SK-N-SH (cell line): ENCODE data around the gene LYRM2. TPM values are rescaled to one million over a fixed set of nuclear protein-coding genes. Genes with fewer than 3 reads are reported as not detected.

Experiments used
- CTCF ChIA-PET: fragments of 300-600, 350-600 bp; formaldehyde crosslinking; extraction: SDS; loops from one replicate; lab custom pipeline; 2021; lab: Yijun Ruan, JAX
- POLR2A ChIA-PET: fragments of 350-600 bp; sonication (Branson Sonifier 250); formaldehyde crosslinking; extraction: SDS; loops from one replicate; lab custom pipeline; 2020; ENCODE audit warnings: antibody characterized with exemption, inconsistent platforms; lab: Yijun Ruan, JAX
- DNase-seq: peaks from one replicate; pipeline ENCODE4 v3.0.0; 2012
- H2AFZ ChIP-seq: fragments of 200-600 bp; sonication (generic); 2 replicates; pipeline ENCODE4 v1.8.1; 2016; ENCODE audit warnings: antibody characterized with exemption, mild to moderate bottlenecking, low read depth
- H3F3A ChIP-seq: fragments of 200-600 bp; sonication (generic); replicated peaks from 2 replicates; pipeline ENCODE3; 2016; ENCODE audit warnings: antibody characterized with exemption, mild to moderate bottlenecking; ENCODE audit not compliant: insufficient read depth
- H3K27ac ChIP-seq, 2 experiments: fragments of 200-500 bp in 1 of 2; fragments of 200-600 bp in 1 of 2; sonication (Bioruptor generic) in 1 of 2; sonication (generic), shearing (Covaris generic) in 1 of 2; 2 replicates each; pipeline versions ENCODE4 v1.5.1 to v1.6.1; 2014 to 2016; ENCODE audit warnings: low read depth in 2 of 2, inconsistent platforms in 1 of 2, low read length in 1 of 2, mild to moderate bottlenecking in 1 of 2, mixed read lengths in 1 of 2
- H3K27me3 ChIP-seq: fragments of 200-600 bp; sonication (generic), shearing (Covaris generic); 2 replicates; pipeline ENCODE4 v1.6.1; 2016; ENCODE audit warnings: mixed run types; ENCODE audit not compliant: insufficient read depth
- H3K36me3 ChIP-seq, 2 experiments: fragments of 200-500 bp in 1 of 2; fragments of 200-600 bp in 1 of 2; sonication (Bioruptor generic) in 1 of 2; sonication (generic) in 1 of 2; replicated peaks in 1 of 2; 2 replicates each; pipeline versions ENCODE3 to v1.5.1; 2014 to 2016; ENCODE audit warnings: low read length in 1 of 2, mild to moderate bottlenecking in 1 of 2; ENCODE audit not compliant: insufficient read depth in 2 of 2, control insufficient read depth in 1 of 2
- H3K4me1 ChIP-seq, 2 experiments: fragments of 200-500 bp in 1 of 2; fragments of 200-600 bp in 1 of 2; sonication (Bioruptor generic) in 1 of 2; sonication (generic), shearing (Covaris generic) in 1 of 2; 2 replicates each; pipeline versions ENCODE4 v1.5.1 to v1.6.1; 2014 to 2016; ENCODE audit warnings: low read depth in 1 of 2, low read length in 1 of 2, mixed run types in 1 of 2; ENCODE audit not compliant: insufficient read depth in 2 of 2, control insufficient read depth in 1 of 2
- H3K4me2 ChIP-seq: fragments of 200-600 bp; sonication (generic), shearing (Covaris generic); 2 replicates; pipeline ENCODE4 v1.6.1; 2017; ENCODE audit warnings: mixed run types
- H3K4me3 ChIP-seq, 2 experiments: fragments of 200-500 bp in 1 of 2; fragments of 200-600 bp in 1 of 2; sonication (Bioruptor generic) in 1 of 2; sonication (generic), shearing (Covaris generic) in 1 of 2; 2 replicates each; pipeline versions ENCODE4 v1.5.1 to v1.8.1; 2014 to 2016; ENCODE audit warnings: low read depth in 2 of 2, inconsistent platforms in 1 of 2, low read length in 1 of 2, mild to moderate bottlenecking in 1 of 2, mixed read lengths in 1 of 2, moderate library complexity in 1 of 2
- H3K79me2 ChIP-seq: fragments of 200-600 bp; sonication (generic); 2 replicates; pipeline ENCODE4 v1.8.1; 2017; ENCODE audit warnings: mild to moderate bottlenecking; ENCODE audit not compliant: insufficient read depth
- H3K9ac ChIP-seq: fragments of 200-600 bp; sonication (generic); 2 replicates; pipeline ENCODE4 v1.6.1; 2017; ENCODE audit warnings: mixed run types
- H3K9me2 ChIP-seq: fragments of 200-600 bp; sonication (generic); 2 replicates; pipeline ENCODE4 v1.6.1; 2017; ENCODE audit warnings: mixed run types
- H3K9me3 ChIP-seq: fragments of 200-600 bp; sonication (generic); 2 replicates; pipeline ENCODE4 v1.6.1; 2017; ENCODE audit warnings: mixed run types, mild to moderate bottlenecking, moderate library complexity
- H4K20me1 ChIP-seq: fragments of 200-600 bp; sonication (generic); 2 replicates; pipeline ENCODE4 v1.6.1; 2017; ENCODE audit warnings: mild to moderate bottlenecking, mixed run types; ENCODE audit not compliant: insufficient read depth
- FOXJ3 ChIP-seq: sonication (generic); formaldehyde crosslinking; IDR thresholded peaks from 2 replicates; pipeline ENCODE4 v1.5.1; 2020; ENCODE audit warnings: mild to moderate bottlenecking, missing genetic modification reagents
- FOXM1 ChIP-seq: IDR thresholded peaks from 2 replicates; pipeline ENCODE4 v1.4.0; 2012; ENCODE audit warnings: low read depth, mild to moderate bottlenecking
- GABPA ChIP-seq: IDR thresholded peaks from 2 replicates; pipeline ENCODE4 v1.4.0; 2012; ENCODE audit warnings: low read depth, mild to moderate bottlenecking
- GATA2 ChIP-seq: sonication (generic); formaldehyde crosslinking; IDR thresholded peaks from 2 replicates; pipeline ENCODE4 v1.5.0; 2020; ENCODE audit warnings: mild to moderate bottlenecking, missing genetic modification reagents
- JUND ChIP-seq: IDR thresholded peaks from 2 replicates; pipeline ENCODE4 v1.4.0; 2012
- MEF2A ChIP-seq: IDR thresholded peaks from 2 replicates; pipeline ENCODE4 v1.4.0; 2012; ENCODE audit warnings: low read depth, borderline replicate concordance
- MXI1 ChIP-seq: IDR thresholded peaks from 2 replicates; pipeline ENCODE4 v1.6.1; 2012; ENCODE audit warnings: mild to moderate bottlenecking, low read depth, low read length, improper control_type of control experiment
- NRF1 ChIP-seq: IDR thresholded peaks from 2 replicates; pipeline ENCODE4 v1.6.1; 2012; ENCODE audit warnings: low read depth, mild to moderate bottlenecking, low read length
- POLR2AphosphoS5 ChIP-seq: IDR thresholded peaks from 2 replicates; pipeline ENCODE4 v1.6.1; 2012; ENCODE audit warnings: low read depth, low read length
- RAD21 ChIP-seq: IDR thresholded peaks from 2 replicates; pipeline ENCODE4 v1.6.1; 2012; ENCODE audit warnings: mild to moderate bottlenecking, low read length
- RFX5 ChIP-seq: IDR thresholded peaks from 2 replicates; pipeline ENCODE4 v1.6.1; 2012; ENCODE audit warnings: mild to moderate bottlenecking, improper control_type of control experiment, low read length
- RXRA ChIP-seq: IDR thresholded peaks from 2 replicates; pipeline ENCODE4 v1.4.0; 2012; ENCODE audit warnings: low read depth, mild to moderate bottlenecking, borderline replicate concordance
- SIN3A ChIP-seq: IDR thresholded peaks from 2 replicates; pipeline ENCODE4 v1.6.1; 2012; ENCODE audit warnings: low read depth, mild to moderate bottlenecking, low read length, moderate library complexity, borderline replicate concordance
- TCF12 ChIP-seq: IDR thresholded peaks from 2 replicates; pipeline ENCODE4 v1.4.0; 2012
- TEAD4 ChIP-seq: IDR thresholded peaks from 2 replicates; pipeline ENCODE4 v1.4.0; 2012; ENCODE audit warnings: mild to moderate bottlenecking, borderline replicate concordance; ENCODE audit not compliant: insufficient read depth
- YY1 ChIP-seq: IDR thresholded peaks from 2 replicates; pipeline ENCODE4 v1.4.0; 2012; ENCODE audit warnings: low read depth, mild to moderate bottlenecking
- WGBS: methylation state at CpG from one replicate; pipeline ENCODE4 v1.1.6; 2017; ENCODE audit warnings: low lambda C conversion rate; 5-methylcytosine and 5-hydroxymethylcytosine counted together
- polyA plus RNA-seq, 3 experiments: library from polyadenylated mRNA; depleted of rRNA; stranded (reverse); fragments of >200 nt; gene quantifications; 2 replicates each; pipeline ENCODE4 v1.2.3, GENCODE V29; 2012
- TF ChIP-seq, protein P1 (sequence below): IDR thresholded peaks from 2 replicates; pipeline ENCODE4; 2012
- TF ChIP-seq, protein P2 (sequence below): fragments of 200-600 bp; sonication (generic); IDR thresholded peaks from 2 replicates; pipeline ENCODE4 v1.6.1; 2017; ENCODE audit warnings: antibody characterized with exemption, mild to moderate bottlenecking, moderate library complexity
- TF ChIP-seq, protein P3 (sequence below): IDR thresholded peaks from 2 replicates; pipeline ENCODE4 v1.4.0; 2012; ENCODE audit warnings: low read depth, borderline replicate concordance
- TF ChIP-seq, protein P4 (sequence below): IDR thresholded peaks from 2 replicates; pipeline ENCODE4 v1.6.1; 2012; ENCODE audit warnings: mild to moderate bottlenecking, low read depth, low read length, moderate library complexity

LYRM2 gene
- polyA plus RNA-seq, 1 of the 3 experiments (the other 2 are of a cell fraction): 14.5 TPM

GRCh38 chr6:89591745-89592144 is 46.8 kb downstream of the LYRM2 start:
- Histone ChIP-seq H4K20me1 (no peaks in the 10 kb centered on the region), H3K9me3 (no peaks in the 10 kb centered on the region), H3K4me3 (no peak overlapping the region), H3K9ac (no peak overlapping the region), H3K79me2 (no peaks in the 10 kb centered on the region), H3K36me3 (no peaks in the 10 kb centered on the region), H3K4me1 (no peaks in the 10 kb centered on the region), H3F3A (no peaks in the 10 kb centered on the region), H3K4me2 (no peak overlapping the region), H3K27me3 (no peaks in the 10 kb centered on the region), H3K27ac (no peak overlapping the region), H3K9me2 (no peaks in the 10 kb centered on the region), H2AFZ (no peak overlapping the region)
- no peak for DNase-seq
- TF ChIP-seq POLR2AphosphoS5 (no peak), FOXJ3 (CRISPR knock-in tag) (no peak), JUND (no peak), GABPA (no peak), RXRA (no peak), MEF2A (no peak), SIN3A (no peak), FOXM1 (no peak), TCF12 (no peak), RFX5 (no peak), TEAD4 (no peak), NRF1 (no peak), YY1 (no peak), RAD21 (no peak), MXI1 (no peak), GATA2 (CRISPR knock-in tag) (no peak)
- TF ChIP-seq, protein P1, sequence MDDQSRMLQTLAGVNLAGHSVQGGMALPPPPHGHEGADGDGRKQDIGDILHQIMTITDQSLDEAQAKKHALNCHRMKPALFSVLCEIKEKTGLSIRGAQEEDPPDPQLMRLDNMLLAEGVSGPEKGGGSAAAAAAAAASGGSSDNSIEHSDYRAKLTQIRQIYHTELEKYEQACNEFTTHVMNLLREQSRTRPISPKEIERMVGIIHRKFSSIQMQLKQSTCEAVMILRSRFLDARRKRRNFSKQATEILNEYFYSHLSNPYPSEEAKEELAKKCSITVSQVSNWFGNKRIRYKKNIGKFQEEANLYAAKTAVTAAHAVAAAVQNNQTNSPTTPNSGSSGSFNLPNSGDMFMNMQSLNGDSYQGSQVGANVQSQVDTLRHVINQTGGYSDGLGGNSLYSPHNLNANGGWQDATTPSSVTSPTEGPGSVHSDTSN: no peak
- TF ChIP-seq, protein P2, sequence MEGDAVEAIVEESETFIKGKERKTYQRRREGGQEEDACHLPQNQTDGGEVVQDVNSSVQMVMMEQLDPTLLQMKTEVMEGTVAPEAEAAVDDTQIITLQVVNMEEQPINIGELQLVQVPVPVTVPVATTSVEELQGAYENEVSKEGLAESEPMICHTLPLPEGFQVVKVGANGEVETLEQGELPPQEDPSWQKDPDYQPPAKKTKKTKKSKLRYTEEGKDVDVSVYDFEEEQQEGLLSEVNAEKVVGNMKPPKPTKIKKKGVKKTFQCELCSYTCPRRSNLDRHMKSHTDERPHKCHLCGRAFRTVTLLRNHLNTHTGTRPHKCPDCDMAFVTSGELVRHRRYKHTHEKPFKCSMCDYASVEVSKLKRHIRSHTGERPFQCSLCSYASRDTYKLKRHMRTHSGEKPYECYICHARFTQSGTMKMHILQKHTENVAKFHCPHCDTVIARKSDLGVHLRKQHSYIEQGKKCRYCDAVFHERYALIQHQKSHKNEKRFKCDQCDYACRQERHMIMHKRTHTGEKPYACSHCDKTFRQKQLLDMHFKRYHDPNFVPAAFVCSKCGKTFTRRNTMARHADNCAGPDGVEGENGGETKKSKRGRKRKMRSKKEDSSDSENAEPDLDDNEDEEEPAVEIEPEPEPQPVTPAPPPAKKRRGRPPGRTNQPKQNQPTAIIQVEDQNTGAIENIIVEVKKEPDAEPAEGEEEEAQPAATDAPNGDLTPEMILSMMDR: no peak
- TF ChIP-seq, protein P3, sequence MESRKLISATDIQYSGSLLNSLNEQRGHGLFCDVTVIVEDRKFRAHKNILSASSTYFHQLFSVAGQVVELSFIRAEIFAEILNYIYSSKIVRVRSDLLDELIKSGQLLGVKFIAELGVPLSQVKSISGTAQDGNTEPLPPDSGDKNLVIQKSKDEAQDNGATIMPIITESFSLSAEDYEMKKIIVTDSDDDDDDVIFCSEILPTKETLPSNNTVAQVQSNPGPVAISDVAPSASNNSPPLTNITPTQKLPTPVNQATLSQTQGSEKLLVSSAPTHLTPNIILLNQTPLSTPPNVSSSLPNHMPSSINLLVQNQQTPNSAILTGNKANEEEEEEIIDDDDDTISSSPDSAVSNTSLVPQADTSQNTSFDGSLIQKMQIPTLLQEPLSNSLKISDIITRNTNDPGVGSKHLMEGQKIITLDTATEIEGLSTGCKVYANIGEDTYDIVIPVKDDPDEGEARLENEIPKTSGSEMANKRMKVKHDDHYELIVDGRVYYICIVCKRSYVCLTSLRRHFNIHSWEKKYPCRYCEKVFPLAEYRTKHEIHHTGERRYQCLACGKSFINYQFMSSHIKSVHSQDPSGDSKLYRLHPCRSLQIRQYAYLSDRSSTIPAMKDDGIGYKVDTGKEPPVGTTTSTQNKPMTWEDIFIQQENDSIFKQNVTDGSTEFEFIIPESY: no peak
- TF ChIP-seq, protein P4, sequence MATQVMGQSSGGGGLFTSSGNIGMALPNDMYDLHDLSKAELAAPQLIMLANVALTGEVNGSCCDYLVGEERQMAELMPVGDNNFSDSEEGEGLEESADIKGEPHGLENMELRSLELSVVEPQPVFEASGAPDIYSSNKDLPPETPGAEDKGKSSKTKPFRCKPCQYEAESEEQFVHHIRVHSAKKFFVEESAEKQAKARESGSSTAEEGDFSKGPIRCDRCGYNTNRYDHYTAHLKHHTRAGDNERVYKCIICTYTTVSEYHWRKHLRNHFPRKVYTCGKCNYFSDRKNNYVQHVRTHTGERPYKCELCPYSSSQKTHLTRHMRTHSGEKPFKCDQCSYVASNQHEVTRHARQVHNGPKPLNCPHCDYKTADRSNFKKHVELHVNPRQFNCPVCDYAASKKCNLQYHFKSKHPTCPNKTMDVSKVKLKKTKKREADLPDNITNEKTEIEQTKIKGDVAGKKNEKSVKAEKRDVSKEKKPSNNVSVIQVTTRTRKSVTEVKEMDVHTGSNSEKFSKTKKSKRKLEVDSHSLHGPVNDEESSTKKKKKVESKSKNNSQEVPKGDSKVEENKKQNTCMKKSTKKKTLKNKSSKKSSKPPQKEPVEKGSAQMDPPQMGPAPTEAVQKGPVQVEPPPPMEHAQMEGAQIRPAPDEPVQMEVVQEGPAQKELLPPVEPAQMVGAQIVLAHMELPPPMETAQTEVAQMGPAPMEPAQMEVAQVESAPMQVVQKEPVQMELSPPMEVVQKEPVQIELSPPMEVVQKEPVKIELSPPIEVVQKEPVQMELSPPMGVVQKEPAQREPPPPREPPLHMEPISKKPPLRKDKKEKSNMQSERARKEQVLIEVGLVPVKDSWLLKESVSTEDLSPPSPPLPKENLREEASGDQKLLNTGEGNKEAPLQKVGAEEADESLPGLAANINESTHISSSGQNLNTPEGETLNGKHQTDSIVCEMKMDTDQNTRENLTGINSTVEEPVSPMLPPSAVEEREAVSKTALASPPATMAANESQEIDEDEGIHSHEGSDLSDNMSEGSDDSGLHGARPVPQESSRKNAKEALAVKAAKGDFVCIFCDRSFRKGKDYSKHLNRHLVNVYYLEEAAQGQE: no peak
- ChIA-PET CTCF (interaction anchor here (1.0 kb wide), 1 partner anchor 163 kb away, joined by 3 read pairs; no protein-coding TSS in a partner anchor), POLR2A (no interaction called here)
- WGBS: 56% methylated on average over 4 of the region's 4 CpGs
